ENCODE measurements around the gene DDR2.

The DDR2 gene

DNA sequence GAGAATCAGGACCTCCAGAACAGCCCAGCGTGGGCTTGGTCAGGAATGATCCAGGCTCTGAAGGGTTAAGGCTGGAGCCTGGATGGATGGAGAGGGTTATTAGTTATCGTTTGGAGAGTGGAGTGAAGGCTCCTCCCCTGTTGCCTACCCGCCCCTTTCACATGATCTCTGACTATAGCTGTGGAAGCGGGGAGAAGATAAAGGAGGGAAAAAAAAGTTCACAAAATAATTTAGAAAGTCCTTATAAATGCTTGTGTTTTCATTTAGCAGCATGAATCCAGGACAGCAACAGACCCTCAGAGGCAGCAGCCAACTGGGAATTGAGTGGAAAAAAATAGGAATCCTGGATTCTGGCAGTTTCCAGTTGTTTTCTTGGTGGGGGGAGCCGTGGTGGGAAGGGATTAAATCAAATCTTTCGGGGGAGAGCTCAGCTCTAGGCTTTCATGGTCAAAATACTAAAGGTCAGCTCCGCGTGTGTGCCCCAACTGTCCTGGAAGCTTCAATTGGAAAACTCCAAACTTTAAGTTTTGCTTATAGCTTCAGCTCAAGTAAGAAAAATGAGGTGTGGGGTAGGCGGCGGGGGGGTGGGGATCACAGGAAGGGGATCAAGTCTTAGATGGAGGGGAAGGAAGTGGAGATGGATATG is 595 bp upstream of the DDR2 start:
- DNase-seq: no peak

DNA sequence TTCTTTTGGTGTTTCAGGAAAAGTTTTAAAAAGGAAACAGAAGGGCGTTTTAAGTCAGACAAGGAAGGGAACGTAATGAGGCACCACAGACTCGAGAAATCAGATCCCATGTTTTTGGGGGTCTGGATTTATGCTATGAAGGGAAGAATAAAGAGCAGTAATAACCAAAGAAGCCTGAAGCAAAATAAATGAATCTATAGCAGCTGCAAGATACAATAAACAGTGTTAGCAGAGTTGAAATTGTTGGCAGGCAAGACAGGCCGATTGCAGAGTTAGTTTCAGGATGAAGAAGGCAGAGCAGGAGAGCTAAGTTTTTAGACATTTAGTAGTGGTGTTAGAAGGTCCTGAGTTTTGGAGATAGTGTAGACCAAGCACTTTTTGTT is 425 bp downstream of the DDR2 start:
- no peak for DNase-seq

DNA sequence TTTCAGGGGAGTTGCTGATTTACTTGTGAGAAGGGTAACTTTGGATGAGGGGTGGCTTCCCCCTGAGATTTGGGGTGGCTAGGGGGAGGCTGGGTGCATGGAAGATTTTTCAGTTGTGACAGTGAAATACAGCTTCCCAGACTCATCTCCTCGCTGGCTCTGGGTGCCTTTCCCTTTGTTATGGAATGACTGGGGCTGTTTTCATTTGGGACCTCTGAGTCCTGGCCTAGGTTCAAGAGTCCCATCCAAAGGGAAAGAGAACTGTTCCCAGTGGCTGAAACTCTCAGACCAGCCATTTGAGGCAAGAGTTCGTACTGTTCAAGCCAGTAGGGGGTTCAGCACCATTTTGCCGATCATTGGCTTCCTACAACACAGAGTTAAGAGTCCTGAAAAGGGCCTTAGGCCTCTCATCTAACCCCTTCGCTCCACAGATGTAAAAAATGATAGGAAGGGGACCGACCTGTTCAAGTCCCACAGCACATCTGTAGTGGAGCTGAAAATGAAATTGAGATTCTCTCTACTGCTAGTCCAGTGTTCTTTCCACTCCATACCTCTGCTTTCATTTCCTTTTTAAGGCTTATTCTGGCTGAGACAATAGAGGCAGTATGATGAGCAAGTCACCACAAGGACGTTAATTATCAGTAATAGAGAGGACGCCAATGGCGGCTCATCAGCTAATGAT is 958 bp downstream of the DDR2 start:
- DNase-seq: no peak

DNA sequence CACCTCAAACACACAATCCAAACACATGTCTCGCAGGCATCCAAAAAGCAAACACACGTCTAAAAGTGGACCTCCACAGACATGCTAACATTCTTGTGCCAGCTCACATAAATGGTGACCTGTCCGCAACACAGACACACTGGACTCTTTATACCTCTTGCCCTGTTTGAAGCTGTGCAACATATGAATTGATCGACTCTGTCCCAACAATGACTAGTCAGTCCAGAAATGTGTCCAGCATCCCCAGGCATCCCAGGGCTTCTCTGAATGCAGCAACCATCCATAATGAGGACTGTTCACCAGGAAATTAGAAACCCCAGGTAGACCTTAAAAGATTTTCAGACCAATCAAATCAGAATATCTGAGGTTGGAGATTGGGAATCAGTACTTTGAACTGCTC is 3.2 kb downstream of the DDR2 start:
- no peak for DNase-seq

DNA sequence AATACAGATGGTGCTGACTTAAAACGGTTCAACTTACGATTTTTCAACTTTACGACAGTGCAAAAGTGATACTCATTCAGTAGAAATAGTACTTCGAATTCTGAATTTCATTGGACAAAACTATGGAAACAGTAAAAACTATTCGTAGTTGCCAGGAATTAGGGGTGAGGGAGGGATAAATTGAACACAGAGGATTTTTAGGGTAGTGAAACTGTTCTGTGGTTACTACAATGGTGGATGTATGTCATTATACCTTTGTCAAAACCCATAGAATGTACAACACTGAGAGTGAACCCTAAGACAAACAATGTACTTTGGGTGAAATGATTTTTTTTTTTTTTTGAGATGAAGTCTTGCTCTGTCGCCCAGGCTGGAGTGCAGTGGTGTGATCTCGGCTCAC is 7.5 kb downstream of the DDR2 start:
- DNase-seq: no peak

DNA sequence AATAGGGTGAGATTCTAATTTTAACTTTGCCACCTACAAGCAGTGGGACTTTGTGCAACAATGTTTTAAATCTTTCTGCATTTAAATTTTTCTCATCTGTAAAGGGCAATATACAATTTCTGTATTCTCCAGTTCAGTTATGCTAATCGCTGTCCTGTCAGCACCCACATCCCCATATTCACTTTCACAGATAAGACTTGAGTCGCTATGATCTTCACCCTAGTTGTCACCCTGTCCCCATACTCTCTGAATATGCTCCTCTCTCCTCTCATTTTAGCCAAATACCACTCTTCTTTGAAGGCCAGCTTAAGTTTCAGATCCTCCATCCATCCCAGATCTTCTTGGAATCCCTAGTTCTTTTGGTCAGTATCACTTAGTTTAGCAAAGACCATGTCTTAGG is 8.8 kb downstream of the DDR2 start:
- no peak for DNase-seq

DNA sequence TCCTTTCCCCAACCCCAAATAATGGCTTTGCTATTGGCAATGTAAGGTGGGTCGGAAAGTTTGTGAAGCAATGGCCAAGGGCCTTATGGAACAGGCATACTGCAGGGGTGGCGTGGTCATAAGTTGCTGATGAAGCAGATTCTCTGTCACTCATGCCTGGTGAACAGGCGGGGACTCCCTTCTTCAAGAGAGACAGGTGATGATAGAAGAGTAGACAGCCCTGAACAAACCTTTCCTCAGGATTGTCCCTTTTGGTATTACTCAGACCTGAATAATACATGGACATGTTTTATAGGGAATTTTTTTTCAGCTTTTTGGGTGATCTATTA is 12.7 kb downstream of the DDR2 start:
- DNase-seq: no peak

DNA sequence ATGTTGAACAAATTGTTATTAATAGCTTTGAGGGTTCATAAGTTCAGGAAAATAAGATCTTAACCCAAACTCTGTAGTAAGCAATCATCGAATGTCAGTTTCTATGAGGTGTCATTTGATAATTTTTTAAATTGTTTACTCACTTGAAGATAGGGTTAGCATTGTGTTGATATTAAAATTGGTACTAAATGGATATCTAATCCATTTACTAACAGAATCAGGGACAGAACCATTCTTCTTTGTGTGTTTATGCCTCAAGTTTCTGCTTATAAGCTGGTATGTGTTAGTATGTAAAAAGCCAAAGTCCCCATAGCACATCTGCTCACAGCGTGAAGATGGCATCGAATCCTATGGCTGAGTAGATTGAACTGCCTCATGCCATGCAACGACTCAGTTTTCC is 13.4 kb downstream of the DDR2 start:
- no peak for DNase-seq

DNA sequence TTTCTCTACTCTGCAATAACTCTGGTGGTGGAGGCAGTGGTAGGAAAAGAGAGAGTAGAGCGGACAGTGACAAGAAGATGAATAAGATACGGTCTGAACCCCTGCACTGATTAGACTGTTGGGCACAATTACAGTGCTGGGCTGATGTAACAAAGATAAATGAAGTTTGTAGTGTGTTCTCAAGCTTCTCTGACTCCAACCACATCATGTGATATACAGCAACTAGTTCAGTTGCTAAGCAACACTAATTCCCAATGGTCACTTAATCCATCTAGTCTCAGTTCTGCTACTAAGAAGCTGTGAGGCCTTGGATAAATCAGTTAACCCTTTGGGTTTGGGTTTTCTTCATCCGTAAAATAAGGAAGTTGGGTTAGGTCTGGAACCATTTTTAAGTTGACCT is 17.3 kb downstream of the DDR2 start:
- DNase-seq: no peak

DNA sequence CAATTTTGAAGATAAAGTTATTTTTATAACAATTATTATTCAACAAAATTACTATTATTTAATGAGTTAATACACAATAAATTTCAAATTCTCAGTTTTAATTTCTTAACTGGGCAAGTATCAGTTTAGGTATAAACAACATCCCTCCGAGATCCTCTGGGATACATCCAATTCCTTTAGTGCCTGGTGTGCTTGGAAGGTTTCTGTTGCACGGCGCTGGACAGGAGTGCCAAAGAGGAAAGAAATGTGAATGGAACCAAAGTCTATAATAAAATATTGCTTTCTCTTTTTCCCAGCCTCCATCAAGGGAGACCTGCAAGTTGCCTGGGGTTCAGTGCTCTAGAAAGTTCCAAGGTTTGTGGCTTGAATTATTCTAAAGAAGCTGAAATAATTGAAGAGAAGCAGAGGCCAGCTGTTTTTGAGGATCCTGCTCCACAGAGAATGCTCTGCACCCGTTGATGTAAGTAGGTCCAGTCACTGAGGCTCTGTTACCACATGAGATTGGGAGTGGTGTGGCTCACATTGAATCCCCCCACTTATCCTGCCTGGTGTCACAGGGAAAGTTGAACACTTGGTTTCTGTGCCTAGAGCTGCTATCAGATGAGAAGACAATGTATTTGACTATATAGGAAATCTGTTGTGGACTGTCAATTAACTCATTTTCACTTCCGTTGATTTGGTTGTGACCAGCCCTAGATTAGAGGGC is 22.8 kb downstream of the DDR2 start:
- no peak for DNase-seq

DNA sequence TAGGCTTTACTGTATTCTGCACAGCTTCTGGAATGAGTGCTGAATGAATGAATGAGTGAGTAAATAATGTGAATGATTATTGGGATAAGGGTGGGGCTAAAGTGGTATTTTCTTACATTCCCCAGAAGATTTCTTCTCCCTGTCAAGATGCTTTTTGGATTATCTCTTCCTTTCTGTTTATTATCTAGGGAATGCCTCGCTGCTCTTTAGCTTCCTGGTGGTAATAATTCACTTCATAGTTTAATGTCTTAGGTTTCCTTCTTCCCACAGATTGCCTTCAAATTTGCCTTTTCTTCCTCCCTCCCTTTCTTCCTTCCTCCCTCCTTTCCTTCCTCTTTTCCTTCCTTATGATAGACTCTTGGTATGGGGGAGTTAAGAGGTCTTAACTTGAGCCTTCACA is 24.0 kb downstream of the DDR2 start:
- DNase-seq: no peak

DNA sequence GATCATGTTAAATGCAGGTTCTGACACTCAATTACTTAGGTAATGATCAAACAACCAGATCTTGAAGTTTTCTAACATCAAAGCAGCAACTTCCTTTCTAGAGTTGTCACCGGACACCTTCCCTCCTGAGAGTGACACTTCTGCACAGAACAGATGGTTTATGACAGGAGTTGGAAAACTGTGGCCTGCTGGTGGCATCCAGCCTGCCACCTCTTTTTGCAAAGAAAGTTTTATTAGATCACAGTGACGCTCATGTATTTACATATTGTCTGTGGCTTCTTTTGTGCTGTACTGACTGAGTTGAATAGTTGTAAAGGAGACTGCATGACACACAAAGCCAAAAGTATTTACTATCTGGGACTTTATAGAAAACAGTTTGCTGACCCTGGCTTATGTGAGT is 28.3 kb downstream of the DDR2 start:
- DNase-seq: no peak

DNA sequence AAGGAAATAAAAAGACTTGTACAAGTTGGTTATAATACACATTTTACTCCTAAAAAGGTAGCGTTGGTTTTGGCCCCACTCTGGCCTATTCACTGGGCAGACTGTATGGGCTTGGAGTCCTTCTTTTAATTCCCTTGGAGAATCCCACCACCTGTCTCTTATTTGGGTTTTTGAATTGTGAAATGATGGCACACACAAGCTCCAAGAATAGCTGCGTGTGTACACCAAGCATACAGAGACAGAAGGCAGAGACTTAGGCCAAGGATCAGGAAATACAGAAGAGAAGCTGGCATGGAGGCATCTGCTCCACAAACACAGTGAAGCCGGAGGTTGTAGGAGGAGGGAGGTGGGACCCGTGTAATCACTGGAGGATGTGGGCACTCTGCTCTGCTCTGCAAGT is 29.1 kb downstream of the DDR2 start:
- DNase-seq: no peak

DNA sequence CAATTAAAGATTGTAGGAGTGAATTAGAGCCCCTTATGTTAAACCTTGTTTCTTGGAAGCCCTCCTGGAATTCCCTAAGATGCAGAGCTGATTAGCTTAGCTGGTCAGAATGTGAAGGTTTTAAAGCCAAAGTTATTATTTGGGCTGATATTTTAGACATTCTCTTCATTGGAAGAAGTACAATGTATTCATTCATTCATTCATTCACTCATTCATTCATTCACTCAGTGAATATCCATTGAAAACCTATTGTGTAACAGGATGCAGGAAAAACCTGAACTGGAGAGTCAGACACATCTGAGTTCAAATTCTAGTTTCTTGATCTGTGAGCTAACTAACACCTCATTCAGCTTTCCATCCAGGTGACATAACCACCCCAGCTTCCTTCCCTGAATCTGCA is 29.7 kb downstream of the DDR2 start:
- DNase-seq: no peak

DNA sequence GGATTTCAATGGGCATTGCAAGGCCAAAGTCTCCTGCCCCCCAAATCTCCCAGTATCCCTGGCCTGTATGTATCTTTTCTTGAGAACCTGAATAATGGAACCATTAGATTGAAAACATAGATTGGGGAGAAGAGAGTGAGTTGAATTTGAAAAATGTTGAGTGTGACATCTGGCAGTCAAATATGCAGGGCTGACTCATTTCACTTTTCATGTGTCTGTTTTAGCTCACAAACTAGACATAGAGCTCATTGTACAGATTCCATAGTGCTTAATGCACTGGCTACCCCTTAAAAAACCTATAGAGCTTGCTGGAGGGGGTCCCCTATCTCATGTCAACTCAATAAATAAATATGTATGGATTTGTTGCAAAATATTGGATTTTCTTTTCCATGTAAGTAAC is 30.8 kb downstream of the DDR2 start:
- DNase-seq: no peak

DNA sequence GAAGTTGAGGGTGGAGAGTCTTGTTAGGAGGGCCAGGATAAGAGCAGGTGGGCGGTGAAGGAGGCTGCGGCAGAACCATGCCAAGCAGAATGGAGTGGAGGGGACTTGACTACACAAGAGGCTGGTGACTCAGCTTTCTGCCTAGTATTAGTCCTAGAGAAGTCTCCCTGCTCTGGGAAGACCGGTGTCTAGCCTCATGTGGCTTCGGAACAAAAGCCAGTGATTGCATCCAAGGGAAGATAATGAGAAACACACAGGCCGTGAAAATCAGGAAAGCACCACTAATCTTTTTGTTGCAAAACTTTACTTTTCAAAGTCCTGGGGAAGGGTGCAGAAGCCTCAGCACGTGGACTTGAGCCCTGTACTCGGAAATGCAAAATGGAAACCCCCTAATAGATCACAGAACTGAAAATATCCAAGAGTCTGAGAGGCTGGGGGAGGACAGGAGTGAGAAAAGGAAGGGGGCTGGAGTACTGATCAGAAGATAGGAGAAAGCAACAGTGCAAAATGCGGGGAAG is 31.4 kb downstream of the DDR2 start:
- DNase-seq: no peak

DNA sequence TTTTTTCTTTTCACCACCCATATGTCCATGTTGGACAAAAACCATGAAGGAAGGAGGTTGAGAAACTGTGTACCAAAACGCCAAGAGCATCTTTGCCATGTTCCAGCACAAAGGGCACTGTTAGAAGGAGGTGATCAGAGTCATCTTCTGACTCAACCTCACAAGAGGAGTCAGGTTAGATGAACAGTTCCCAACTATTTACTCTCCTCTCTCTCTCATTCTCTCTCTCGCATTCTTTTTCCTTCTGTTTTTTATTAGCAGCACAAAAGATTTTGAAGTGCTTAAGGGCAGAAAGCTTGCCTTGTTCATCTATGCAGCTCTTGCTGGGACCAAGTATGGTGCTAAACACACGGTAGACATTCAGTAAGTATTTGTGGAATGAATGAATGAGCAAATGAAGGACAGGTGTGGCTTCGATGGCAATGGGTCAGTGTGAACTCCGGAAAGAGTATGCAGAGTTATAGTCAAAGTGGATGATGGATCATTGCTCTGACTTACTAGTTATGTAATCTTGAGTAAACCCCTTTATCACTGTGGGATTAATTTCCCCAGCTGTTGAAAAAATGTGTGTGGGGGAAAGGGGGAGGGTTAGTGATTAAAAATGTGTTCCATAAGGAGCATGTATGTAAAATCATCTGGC is 33.9 kb downstream of the DDR2 start:
- no peak for DNase-seq

DNA sequence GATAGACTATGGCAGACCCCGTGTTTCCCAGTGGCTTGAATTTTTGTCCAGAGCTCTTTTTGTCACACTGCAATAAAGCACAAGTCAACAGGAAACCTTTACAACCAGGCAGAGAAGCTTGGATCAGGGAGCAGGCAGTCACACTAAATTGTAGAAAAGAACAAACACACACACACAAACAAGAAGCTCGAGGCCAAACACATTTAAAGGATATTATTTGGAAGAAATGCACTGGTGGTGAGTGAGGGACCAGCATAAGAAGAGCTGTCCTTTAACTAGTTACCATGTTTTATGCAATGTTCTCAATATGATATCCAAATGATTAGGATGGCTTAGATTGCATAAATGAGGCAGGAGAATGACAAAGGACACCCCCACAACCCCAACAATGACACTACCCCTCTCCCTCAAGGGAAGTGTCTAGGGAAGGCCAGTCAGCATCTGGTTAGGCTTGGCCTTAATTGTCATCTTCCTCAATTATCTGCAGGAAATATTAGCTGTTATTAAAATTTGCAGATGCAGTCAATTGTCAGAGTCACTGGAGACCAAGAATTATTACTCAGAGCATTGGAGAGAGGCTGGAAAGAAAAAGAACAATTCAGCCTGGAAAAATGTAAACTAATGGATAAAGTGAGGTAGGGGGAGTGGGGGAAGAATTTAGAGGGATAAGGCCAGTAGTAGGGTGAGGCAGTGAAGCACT is 35.3 kb downstream of the DDR2 start:
- no peak for DNase-seq

DNA sequence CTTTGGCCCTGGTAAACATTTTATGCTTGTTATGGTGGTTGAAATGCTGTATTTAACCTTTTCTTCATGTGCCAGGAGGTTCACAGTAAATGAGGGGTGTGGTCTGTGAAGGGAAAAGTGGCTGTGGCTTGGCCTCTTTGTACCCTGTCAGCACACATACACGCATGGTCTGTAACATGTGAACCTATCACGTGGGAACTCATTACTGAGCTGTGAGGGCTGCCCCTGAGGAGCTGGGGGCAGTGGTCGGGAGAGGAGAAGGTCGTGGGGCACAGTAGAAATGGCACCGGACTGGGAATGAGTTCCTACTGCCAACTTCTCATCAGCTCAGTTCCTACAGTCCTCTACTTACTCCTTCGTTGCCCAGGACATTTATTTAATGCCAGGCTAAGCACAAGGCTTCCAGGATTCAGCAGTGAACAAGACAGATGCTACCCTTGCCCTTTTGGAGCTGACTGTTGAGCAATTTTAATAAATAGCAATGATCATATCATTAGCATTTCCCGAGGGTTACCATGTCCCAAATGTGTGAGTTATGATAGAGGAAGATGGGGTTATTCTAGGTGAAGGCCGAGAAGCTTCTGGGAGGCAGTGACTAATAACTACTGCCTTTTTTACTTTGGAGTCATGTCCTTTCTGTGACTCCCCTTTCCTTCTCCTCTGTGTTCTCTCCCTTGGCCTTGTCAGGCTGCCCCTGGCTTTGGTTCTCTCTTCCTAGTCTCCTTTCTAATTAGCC is 38.8 kb downstream of the DDR2 start:
- DNase-seq: no peak

DNA sequence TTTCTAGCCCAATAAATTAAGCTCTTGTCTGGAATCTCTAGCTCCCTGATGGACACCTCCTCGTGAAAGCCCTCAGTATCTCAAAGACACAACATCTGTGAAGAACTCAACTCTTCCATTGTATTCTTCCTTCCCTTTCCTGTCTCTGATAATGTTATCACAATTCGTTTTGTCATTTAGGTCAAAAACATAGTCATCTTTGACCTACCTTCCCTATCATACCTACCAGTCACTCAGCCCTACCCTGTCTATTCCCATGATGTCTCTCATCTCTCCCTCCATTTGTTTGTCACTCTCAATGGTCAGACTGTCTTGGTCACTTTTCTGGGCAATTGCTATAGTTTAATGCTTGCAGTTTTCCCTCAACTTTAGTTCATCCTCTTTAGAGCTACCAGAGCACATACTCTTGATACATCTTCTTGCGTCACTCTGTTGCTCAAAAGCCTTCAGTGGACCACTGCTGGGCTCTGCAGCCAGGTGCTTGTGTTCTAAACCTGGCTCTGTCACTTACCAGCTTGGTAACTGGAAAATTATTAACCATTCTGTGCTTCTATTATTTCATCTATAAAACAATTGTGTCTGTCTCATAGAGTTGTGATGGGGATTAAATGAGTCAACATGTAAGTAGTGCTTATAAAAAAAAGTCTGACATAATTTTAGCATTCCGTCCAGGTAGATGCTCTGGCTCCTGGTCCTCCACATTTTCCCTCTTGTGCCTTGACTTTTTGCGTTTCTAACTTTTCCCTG is 39.6 kb downstream of the DDR2 start:
- DNase-seq: no peak

DNA sequence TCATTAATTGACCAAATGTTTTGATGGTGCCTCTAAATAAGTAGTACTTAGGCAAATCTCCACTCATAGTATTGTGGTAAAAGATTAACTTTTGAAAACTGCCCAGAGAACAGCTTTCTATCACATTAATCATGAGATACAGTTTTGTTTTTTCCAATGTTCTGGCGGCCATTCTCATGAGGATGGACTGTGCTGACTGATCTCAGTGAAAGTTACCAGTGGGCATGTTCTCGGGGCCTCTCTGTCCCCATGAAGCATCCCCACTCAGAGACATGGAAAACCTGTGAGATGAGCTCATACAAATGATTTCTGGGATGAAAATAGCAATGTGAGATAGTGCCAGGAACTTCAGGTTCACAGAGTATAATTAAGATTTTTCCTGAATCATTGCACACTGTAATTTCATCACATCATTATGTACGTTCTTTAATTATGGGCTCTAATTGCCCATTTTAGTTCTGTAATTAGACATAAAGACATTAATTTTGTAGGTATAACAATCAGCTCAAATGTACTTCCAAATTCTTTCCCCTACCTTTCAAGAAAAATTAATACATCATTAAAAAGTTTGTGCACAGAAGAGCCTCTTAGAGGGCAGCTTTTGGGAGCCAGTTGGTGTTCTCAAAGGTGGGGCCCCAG is 40.5 kb downstream of the DDR2 start:
- no peak for DNase-seq

Data from NCI-H2081 (cell line).